ENCODE measurements around the gene PC.
A peak's percentile ranks its signal among the peaks of the same experiment; 100 is the strongest.

Gene PC

GRCh38 chr11:66866511-66866986, 91.6 kb downstream of the PC start:
- no peak for DNase-seq (ENCODE audit: low read depth in 2 of 2)

GRCh38 chr11:66866007-66866406, 92.2 kb downstream of the PC start:
- DNase-seq (ENCODE audit: low read depth in 2 of 2) = no peak

- no peak for DNase-seq (ENCODE audit: low read depth in 2 of 2)
These were observed 93.1 kb downstream of the PC start for GRCh38 chr11:66864924-66865697.

- DNase-seq (ENCODE audit: low read depth in 2 of 2) = no peak
These were observed 93.8 kb downstream of the PC start for GRCh38 chr11:66864172-66864901.

- no peak for DNase-seq (ENCODE audit: low read depth in 2 of 2)
These were observed 94.6 kb downstream of the PC start for GRCh38 chr11:66863428-66864125.

GRCh38 chr11:66862559-66863037, 95.6 kb downstream of the PC start:
- DNase-seq (ENCODE audit: low read depth in 2 of 2) = no peak

GRCh38 chr11:66861774-66862558, 96.2 kb downstream of the PC start:
- DNase-seq (ENCODE audit: low read depth in 2 of 2) = no peak

GRCh38 chr11:66861038-66861773, 97.0 kb downstream of the PC start:
- DNase-seq (ENCODE audit: low read depth in 2 of 2) = no peak

- DNase-seq (ENCODE audit: low read depth in 2 of 2) = no peak
These were observed 97.7 kb downstream of the PC start for GRCh38 chr11:66860449-66860831.

GRCh38 chr11:66859686-66860448, 98.3 kb downstream of the PC start:
- no peak for DNase-seq (ENCODE audit: low read depth in 2 of 2)

GRCh38 chr11:66858939-66859685, 99.1 kb downstream of the PC start:
- DNase-seq (ENCODE audit: low read depth in 2 of 2) = no peak

- DNase-seq (ENCODE audit: low read depth in 2 of 2) = no peak
These were observed 99.8 kb downstream of the PC start for GRCh38 chr11:66858186-66858938.

GRCh38 chr11:66857927-66858185, 100.3 kb downstream of the PC start:
- no peak for DNase-seq (ENCODE audit: low read depth in 2 of 2)

- no peak for DNase-seq (ENCODE audit: low read depth in 2 of 2)
These were observed 100.8 kb downstream of the PC start for GRCh38 chr11:66857234-66857926.

- DNase-seq (ENCODE audit: low read depth in 2 of 2) = peak in 1 of 2 donors; percentile 19
These were observed 101.5 kb downstream of the PC start, which contains the start of gene LRFN4 for GRCh38 chr11:66856496-66857233. Gene LRFN4 (plus strand): TSS chr11:66857064. CDS start chr11:66857745, 681 bp downstream.

GRCh38 chr11:66855574-66856495, 102.3 kb downstream of the PC start:
- peak; percentile 83 to 84 for DNase-seq (ENCODE audit: low read depth in 2 of 2)
